ENCODE results near the gene NOTUM.

Gene NOTUM

DNA sequence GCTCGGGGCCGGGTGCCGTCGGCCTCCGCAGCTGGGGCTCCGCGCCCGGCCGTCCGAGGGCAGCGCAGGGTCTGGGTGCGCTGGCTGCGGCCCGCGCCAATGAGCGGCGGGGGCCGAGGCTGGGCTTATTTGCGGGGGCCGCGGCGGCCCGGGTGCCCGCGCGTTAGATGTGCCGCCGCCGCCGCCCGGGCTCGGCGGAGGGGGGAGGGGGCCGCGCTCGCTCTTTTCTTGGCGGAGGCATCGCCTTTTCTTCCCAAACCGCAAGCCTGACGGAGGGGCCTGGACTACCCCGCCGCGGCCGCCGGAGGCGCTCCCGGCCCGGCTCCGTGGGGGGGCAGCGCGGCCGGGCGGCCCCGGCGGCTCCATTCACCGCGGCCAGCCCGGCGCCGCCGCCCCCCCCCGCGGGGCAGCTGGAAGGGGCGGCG is at the start of gene NOTUM:
Gene NOTUM, minus strand, starts transcription at position 101 of the 425 bp plus-strand sequence. CDS start 278 bp downstream, outside the sequence.
- Histone ChIP-seq H3K36me3 (ENCODE audit: control insufficient read depth in 1 of 2, insufficient read depth in 2 of 2, low read length in 2 of 2) (no peaks in the 10 kb centered on the region), H3K4me1 (ENCODE audit: control insufficient read depth in 1 of 2, insufficient read depth in 2 of 2, low read length in 2 of 2) (peaks cover 0 to 19% of the 10 kb centered on the region in 2 donors), H3K4me3 (ENCODE audit: low read depth in 1 of 2, low read length in 2 of 2) (peak within 1 kb of the TSS in 1 of 2 donors; percentile 59), H3K27me3 (ENCODE audit: low read depth, low read length) (peaks cover 30% of the 10 kb centered on the region), H3K9me3 (ENCODE audit: control insufficient read depth in 1 of 2, low read length in 2 of 2) (no peaks in the 10 kb centered on the region), H3K27ac (ENCODE audit: low read length) (no peak within 1 kb of the TSS)

DNA sequence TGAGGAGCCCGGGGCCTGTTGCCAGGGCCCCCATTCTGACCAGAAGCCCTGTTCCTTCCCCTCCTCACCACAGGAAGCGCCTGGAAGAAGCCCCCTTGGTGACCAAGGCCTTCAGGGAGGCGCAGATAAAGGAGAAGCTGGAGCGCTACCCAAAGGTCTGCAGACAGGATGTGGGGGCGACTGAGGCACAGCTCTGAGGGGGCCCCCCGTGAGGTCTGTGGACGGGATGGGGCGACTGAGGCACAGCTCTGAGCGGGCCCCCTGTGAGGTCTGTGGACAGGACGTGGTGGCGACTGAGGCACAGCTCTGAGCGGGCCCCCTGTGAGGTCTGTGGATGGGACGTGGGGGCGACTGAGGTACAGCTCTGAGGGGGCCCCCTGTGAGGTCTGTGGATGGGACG is 48.4 kb upstream of the NOTUM start:
- Histone ChIP-seq H3K27me3 (ENCODE audit: low read depth, low read length) (no peaks in the 10 kb centered on the region), H3K36me3 (ENCODE audit: control insufficient read depth in 1 of 2, insufficient read depth in 2 of 2, low read length in 2 of 2) (peaks cover 0 to 8% of the 10 kb centered on the region in 2 donors), H3K4me1 (ENCODE audit: control insufficient read depth in 1 of 2, insufficient read depth in 2 of 2, low read length in 2 of 2) (peaks cover 0 to 25% of the 10 kb centered on the region in 2 donors), H3K4me3 (ENCODE audit: low read depth in 1 of 2, low read length in 2 of 2) (no peak overlapping the region), H3K9me3 (ENCODE audit: control insufficient read depth in 1 of 2, low read length in 2 of 2) (no peaks in the 10 kb centered on the region), H3K27ac (ENCODE audit: low read length) (no peak overlapping the region)

DNA sequence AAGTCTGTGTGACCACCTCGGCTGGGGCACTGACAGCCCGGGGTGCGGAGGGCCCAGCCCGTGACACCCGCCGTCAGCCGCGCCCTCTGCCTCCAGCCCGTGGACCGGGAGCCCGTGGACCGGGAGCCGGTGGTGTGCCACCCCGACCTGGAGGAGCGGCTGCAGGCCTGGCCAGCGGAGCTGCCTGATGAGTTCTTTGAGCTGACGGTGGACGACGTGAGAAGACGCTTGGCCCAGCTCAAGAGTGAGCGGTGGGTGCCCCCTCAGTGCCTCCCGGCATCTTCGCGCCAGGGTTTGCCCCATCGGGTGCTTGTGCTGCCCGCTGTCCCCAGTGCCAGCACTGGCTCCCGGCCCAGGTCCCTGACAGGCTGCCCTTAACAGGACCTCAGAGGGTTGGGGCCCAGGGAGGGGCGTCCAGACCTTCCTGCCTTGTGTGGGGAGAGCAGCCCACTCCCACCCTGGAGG is 48.0 kb upstream of the NOTUM start:
- Histone ChIP-seq H3K4me1 (ENCODE audit: control insufficient read depth in 1 of 2, insufficient read depth in 2 of 2, low read length in 2 of 2) (peaks cover 0 to 29% of the 10 kb centered on the region in 2 donors), H3K4me3 (ENCODE audit: low read depth in 1 of 2, low read length in 2 of 2) (no peak overlapping the region), H3K9me3 (ENCODE audit: control insufficient read depth in 1 of 2, low read length in 2 of 2) (no peaks in the 10 kb centered on the region), H3K36me3 (ENCODE audit: control insufficient read depth in 1 of 2, insufficient read depth in 2 of 2, low read length in 2 of 2) (peaks cover 0 to 8% of the 10 kb centered on the region in 2 donors), H3K27ac (ENCODE audit: low read length) (no peak overlapping the region), H3K27me3 (ENCODE audit: low read depth, low read length) (no peaks in the 10 kb centered on the region)

DNA sequence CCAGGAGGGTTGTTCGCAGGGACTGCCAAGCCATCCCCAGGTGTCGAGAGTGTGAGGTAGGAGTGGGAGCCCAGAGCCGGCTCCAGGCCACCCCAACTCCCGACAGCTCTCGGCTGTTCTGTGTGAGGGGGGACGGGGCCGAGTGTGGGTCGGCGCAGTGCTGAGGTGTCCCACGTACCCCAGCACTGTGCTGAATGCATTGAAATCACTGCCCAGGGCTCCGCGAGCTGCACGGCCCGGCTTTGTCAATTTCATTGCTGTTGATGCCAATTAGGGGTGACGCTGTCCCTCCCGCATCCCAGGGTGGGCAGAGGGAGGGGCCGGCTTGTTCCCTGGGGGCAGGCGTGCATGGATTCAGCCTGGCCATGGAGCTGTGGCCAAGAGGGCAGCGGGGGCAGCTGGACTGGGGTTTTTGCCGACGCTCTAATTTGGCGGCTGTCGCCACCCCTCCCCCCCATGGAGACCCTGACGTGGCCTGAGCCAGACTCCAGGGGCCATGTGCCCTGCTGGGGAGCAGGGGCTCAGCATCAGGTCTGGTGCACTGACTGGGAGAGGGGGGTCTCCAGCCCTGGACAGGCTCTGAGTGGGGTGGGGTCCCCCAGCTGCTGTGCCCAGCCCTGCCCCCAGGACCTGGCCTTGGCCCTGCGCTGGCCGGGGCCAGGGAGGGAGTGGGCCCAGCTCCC is 47.4 kb upstream of the NOTUM start:
- peaks cover 0 to 8% of the 10 kb centered on the region in 2 donors for H3K36me3 ChIP-seq (ENCODE audit: control insufficient read depth in 1 of 2, insufficient read depth in 2 of 2, low read length in 2 of 2)
- peaks cover 0 to 34% of the 10 kb centered on the region in 2 donors for H3K4me1 ChIP-seq (ENCODE audit: control insufficient read depth in 1 of 2, insufficient read depth in 2 of 2, low read length in 2 of 2)
- H3K27ac ChIP-seq (ENCODE audit: low read length) = no peak overlapping the region
- no peaks in the 10 kb centered on the region for H3K27me3 ChIP-seq (ENCODE audit: low read depth, low read length)
- H3K9me3 ChIP-seq (ENCODE audit: control insufficient read depth in 1 of 2, low read length in 2 of 2) = no peaks in the 10 kb centered on the region
- no peak overlapping the region for H3K4me3 ChIP-seq (ENCODE audit: low read depth in 1 of 2, low read length in 2 of 2)

DNA sequence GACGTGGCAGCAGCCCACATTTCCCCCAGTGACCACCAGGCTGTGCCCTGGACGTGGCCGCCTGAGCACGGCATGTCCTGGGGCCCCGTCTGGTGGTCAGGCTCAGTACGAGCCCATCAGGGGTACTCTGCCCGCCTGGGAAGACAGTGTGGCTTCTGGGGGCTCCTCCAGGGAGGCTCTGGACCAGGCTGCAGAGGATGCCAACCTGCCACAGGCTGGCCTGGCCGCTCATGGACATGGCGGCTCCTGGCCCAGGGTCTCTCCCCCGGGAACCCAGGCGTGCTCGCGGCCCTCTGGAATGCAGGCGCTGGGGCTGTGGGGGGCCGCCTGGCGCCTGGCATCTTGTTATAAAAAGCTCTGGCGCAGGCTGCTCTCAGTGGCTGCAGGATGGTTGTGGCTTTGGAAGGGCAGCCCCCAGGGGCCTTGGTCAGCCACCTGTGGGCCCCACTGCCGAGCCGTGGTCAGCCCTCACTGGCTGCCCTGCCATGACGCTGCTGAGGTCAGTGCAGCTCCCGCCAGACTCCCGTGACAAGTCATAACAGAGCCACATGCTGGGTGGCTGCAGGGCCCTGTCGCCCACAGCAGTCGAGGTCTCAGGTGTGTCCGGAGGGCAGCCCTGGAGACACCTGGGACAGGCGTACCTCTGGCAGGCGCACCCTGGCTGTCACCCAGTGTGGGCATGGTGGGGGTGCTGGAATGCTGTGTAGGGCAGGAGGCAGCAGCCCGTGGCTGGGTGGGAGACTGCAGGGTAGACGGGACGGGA is 46.7 kb upstream of the NOTUM start:
- Histone ChIP-seq H3K4me1 (ENCODE audit: control insufficient read depth in 1 of 2, insufficient read depth in 2 of 2, low read length in 2 of 2) (peaks cover 0 to 37% of the 10 kb centered on the region in 2 donors), H3K27ac (ENCODE audit: low read length) (no peak overlapping the region), H3K36me3 (ENCODE audit: control insufficient read depth in 1 of 2, insufficient read depth in 2 of 2, low read length in 2 of 2) (peaks cover 0 to 8% of the 10 kb centered on the region in 2 donors), H3K27me3 (ENCODE audit: low read depth, low read length) (no peaks in the 10 kb centered on the region), H3K9me3 (ENCODE audit: control insufficient read depth in 1 of 2, low read length in 2 of 2) (no peaks in the 10 kb centered on the region), H3K4me3 (ENCODE audit: low read depth in 1 of 2, low read length in 2 of 2) (no peak overlapping the region)

DNA sequence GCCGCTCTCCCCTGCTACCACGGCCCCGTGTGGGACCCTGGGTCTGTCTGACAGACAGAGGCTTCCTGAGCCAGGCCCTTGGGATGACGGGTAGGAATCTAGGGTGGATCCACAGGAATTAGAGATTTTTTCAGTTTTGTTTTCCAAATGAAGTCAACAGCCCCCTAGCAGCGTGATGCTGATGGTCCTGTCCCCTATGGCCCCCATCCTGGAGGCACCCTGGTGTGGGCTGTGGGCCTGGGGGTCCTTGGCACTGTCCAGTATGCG is 46.2 kb upstream of the NOTUM start:
- Histone ChIP-seq H3K4me1 (ENCODE audit: control insufficient read depth in 1 of 2, insufficient read depth in 2 of 2, low read length in 2 of 2) (peaks cover 0 to 34% of the 10 kb centered on the region in 2 donors), H3K4me3 (ENCODE audit: low read depth in 1 of 2, low read length in 2 of 2) (no peak overlapping the region), H3K27ac (ENCODE audit: low read length) (no peak overlapping the region), H3K27me3 (ENCODE audit: low read depth, low read length) (no peaks in the 10 kb centered on the region), H3K36me3 (ENCODE audit: control insufficient read depth in 1 of 2, insufficient read depth in 2 of 2, low read length in 2 of 2) (peaks cover 0 to 8% of the 10 kb centered on the region in 2 donors), H3K9me3 (ENCODE audit: control insufficient read depth in 1 of 2, low read length in 2 of 2) (no peaks in the 10 kb centered on the region)

DNA sequence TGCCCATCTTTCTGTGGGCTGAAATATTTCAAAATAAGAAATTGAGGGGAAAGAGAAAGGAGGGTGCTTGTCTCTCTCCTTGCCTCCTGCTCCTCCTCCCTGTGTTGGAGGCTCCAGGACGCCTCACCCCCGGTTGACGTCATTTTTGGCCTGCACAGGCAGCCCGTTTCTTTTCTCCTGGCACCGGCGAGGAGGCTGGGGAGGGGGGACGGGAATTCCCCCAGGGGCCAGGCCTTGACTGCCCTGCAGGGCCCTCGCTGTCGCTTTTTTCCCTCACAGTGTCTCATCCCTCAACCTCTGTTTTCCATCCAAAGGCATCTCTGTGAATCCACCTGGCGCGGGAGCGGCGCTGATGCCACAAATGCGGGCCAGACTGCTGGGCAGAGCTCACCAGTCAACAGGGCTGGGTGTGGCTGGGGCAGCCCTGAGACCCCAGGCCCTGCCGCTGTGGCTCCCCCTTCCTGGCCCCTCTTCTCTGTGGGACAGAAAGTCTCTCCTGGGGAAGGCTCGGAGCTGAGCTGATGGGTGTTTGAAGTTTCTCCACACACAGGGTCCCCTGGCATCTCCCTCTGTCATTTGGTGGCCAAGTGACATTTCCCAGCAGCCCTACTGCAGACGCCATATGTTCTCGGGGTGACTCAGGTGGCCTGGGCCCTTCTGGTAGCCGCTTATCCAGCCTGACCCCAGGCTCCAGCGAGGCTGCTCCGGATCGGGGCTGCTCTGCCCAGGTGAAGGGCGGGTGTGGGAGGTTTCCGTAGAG is 45.7 kb upstream of the NOTUM start:
- no peaks in the 10 kb centered on the region for H3K9me3 ChIP-seq (ENCODE audit: control insufficient read depth in 1 of 2, low read length in 2 of 2)
- H3K27me3 ChIP-seq (ENCODE audit: low read depth, low read length) = no peaks in the 10 kb centered on the region
- H3K4me3 ChIP-seq (ENCODE audit: low read depth in 1 of 2, low read length in 2 of 2) = no peak overlapping the region
- H3K4me1 ChIP-seq (ENCODE audit: control insufficient read depth in 1 of 2, insufficient read depth in 2 of 2, low read length in 2 of 2) = peaks cover 0 to 34% of the 10 kb centered on the region in 2 donors
- peaks cover 0 to 8% of the 10 kb centered on the region in 2 donors for H3K36me3 ChIP-seq (ENCODE audit: control insufficient read depth in 1 of 2, insufficient read depth in 2 of 2, low read length in 2 of 2)
- no peak overlapping the region for H3K27ac ChIP-seq (ENCODE audit: low read length)

DNA sequence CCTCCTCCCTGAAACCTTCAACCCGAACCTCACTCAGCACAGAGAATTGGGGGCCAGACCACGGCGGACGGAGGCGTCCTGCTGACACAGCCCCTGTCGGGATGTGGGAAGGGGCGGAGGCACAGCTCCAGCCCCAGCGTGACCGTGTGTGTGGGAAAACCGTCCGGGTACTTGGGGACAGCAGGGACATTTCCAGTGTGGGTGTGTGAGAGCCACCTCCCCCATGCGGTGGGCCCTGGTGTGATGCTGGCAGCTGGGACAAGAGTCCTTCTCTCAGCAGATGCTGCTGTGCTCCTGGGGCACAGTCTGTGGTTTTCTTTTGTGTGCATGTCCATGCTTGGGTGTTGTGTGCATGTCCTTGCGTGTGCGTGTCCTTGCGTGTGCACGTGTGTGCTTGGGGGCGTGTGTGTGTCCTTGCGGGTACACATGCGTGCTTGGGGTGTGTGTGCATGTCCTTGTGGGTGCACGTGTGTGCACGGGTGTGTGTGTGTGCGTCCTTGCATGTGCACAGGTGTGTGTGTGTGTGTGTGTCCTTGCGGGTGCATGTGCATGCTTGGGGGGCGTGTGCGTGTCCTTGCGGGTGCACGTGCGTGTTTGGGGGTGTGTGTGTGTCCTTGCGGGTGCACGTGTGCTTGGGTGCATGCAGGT is 44.8 kb upstream of the NOTUM start:
- Histone ChIP-seq H3K9me3 (ENCODE audit: control insufficient read depth in 1 of 2, low read length in 2 of 2) (no peaks in the 10 kb centered on the region), H3K36me3 (ENCODE audit: control insufficient read depth in 1 of 2, insufficient read depth in 2 of 2, low read length in 2 of 2) (peaks cover 0 to 8% of the 10 kb centered on the region in 2 donors), H3K27me3 (ENCODE audit: low read depth, low read length) (no peaks in the 10 kb centered on the region), H3K4me1 (ENCODE audit: control insufficient read depth in 1 of 2, insufficient read depth in 2 of 2, low read length in 2 of 2) (peaks cover 0 to 34% of the 10 kb centered on the region in 2 donors), H3K4me3 (ENCODE audit: low read depth in 1 of 2, low read length in 2 of 2) (no peak overlapping the region), H3K27ac (ENCODE audit: low read length) (no peak overlapping the region)

DNA sequence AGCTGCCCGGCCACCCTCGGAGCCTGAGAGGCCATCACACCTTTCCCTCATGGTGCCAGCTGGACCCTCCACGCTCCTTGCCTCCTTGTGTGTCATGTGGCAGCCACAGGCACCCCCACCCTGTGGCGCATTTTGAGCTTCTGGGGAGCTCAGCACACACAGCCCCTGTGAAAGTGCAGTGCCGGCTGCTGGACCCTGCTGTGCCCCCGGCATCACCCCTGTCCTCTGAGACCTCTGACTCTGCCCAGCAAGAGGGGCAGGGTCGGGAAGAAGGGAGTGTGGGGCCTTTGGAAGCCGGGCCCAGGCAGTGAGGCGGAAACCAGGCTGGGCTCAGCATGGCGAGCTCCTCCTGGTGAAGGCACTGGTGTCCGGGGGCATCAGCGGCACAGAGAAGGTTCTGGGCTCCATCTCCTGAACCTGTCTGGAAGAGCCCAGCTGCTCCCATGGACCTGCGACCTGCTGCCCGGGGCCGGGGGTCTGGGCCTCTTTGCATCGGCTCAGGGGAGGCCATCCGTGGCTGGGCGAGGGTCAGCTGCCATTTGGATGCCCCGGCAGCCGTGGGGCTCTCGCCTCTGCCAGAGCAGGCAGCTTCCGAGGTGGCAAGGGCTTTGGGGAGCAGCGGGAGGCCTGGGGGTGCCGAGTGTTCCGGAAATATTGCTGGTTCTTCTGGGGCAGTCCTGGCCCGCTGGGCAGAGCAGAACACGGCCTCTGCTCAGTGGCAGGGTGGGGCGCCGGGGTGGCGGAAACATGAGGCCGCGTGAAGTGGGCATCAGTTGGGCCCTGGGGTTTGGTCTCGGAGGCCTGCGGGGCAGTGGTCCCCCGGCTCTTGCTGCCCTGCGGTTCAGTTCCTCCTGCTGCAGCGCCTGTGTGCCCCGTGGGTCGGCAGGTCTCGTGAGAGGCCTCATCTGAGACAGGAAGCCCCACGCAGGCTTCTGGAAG is 43.8 kb upstream of the NOTUM start:
- Histone ChIP-seq H3K36me3 (ENCODE audit: control insufficient read depth in 1 of 2, insufficient read depth in 2 of 2, low read length in 2 of 2) (peaks cover 0 to 8% of the 10 kb centered on the region in 2 donors), H3K4me1 (ENCODE audit: control insufficient read depth in 1 of 2, insufficient read depth in 2 of 2, low read length in 2 of 2) (peaks cover 0 to 34% of the 10 kb centered on the region in 2 donors), H3K27ac (ENCODE audit: low read length) (no peak overlapping the region)

More for the DNA sequence above, 43.8 kb upstream of the NOTUM start:
- no peaks in the 10 kb centered on the region for H3K9me3 ChIP-seq (ENCODE audit: control insufficient read depth in 1 of 2, low read length in 2 of 2)
- no peak overlapping the region for H3K4me3 ChIP-seq (ENCODE audit: low read depth in 1 of 2, low read length in 2 of 2)
- H3K27me3 ChIP-seq (ENCODE audit: low read depth, low read length) = no peaks in the 10 kb centered on the region
